Measurements from ENCODE around the gene TMBIM4.

GRCh38 chr12:66169221-66170170 lies at the start of gene TMBIM4:
- TF ChIP-seq TAF1 (IDR thresholded peaks at IDR 0.05; ENCODE audit: borderline replicate concordance, low read depth, low read length) (peak; percentile 74), CTCF (IDR thresholded peaks at IDR 0.05) (peak; percentile 64), POLR2AphosphoS5 (IDR thresholded peaks at IDR 0.05; ENCODE audit: low read depth, low read length) (peak; percentile 65), TEAD4 (IDR thresholded peaks at IDR 0.05; ENCODE audit: borderline replicate concordance, insufficient read depth) (peak; percentile 40; the same call in 1 of the 2 replicates), NFIC (IDR thresholded peaks at IDR 0.05; ENCODE audit: borderline replicate concordance) (0 out of 2 replicates have a peak, but pooled peaks have one; percentile 13), REST (IDR thresholded peaks at IDR 0.05; ENCODE audit: low read depth, low read length) (peak; percentile 19; the same call in 1 of the 2 replicates), YY1 (IDR thresholded peaks at IDR 0.05; ENCODE audit: low read depth) (peak; percentile 92), MAX (IDR thresholded peaks at IDR 0.05; ENCODE audit: low read depth) (no peak; the same call in 1 of the 2 replicates), CHD2 (IDR thresholded peaks at IDR 0.05; ENCODE audit: low read length, partially characterized antibody) (peak; percentile 40), EZH2phosphoT487 (IDR thresholded peaks at IDR 0.05; ENCODE audit: borderline replicate concordance, low read depth) (no peak), NRF1 (IDR thresholded peaks at IDR 0.05; ENCODE audit: low read depth, low read length) (no peak)
